ENCODE data around the gene TCEA3.

DNA sequence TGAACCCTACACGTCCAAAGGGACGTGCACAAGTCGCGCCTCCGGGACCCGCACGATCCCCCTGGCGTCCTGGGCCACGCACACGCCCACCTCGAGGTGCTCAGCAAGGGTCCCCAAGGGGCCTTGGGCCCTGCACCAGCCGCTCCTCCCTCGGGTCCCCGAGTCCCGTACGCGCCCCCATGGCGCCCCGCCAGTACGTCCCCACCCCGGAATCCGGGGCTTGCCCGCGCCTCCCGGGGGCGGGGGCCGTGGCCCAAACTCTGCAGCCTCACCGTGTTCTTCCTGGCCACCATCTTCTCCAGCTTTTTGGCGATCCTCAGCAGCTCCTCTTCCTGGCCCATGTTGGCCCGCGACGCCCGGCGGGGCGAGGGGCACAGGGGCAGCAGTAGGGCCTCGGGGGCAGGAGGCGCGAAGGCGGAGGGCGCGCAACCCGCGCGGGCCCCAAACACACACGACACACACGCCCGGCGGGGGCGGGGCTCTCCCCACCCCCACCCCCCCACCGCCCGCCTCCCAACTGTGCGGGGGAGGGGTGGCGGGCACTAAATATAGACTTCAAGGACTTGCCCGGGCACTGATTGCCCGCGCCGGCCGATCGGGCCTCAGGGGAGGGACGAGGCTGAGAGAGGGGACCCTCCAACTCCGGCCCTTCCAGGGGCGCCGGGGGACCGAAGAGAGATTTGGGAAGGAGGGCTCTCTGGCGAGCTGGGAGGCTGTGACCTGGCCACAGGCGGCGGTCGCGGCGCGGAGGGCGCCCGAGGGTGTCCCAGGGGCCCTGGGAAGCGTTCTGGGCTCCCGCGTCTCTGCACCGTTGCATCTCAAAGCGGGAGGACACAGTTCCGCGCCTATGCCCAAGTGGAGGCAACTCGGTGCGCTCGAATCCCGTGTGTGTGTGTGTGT, at the start of gene TCEA3:
- TF ChIP-seq, protein P1, sequence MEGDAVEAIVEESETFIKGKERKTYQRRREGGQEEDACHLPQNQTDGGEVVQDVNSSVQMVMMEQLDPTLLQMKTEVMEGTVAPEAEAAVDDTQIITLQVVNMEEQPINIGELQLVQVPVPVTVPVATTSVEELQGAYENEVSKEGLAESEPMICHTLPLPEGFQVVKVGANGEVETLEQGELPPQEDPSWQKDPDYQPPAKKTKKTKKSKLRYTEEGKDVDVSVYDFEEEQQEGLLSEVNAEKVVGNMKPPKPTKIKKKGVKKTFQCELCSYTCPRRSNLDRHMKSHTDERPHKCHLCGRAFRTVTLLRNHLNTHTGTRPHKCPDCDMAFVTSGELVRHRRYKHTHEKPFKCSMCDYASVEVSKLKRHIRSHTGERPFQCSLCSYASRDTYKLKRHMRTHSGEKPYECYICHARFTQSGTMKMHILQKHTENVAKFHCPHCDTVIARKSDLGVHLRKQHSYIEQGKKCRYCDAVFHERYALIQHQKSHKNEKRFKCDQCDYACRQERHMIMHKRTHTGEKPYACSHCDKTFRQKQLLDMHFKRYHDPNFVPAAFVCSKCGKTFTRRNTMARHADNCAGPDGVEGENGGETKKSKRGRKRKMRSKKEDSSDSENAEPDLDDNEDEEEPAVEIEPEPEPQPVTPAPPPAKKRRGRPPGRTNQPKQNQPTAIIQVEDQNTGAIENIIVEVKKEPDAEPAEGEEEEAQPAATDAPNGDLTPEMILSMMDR (IDR thresholded peaks at IDR 0.05; ENCODE audit: low read length): no peak
- TF ChIP-seq EZH2 (optimal IDR thresholded peaks at IDR 0.05; ENCODE audit: low read depth, low read length) (no peak), EZH2phosphoT487 (IDR thresholded peaks at IDR 0.05; ENCODE audit: low read length) (no peak)
